Measurements from ENCODE around the gene NFAM1. TPM values are rescaled to one million over a fixed set of nuclear protein-coding genes. Genes with fewer than 3 reads are reported as not detected.

Gene NFAM1
- total and polyA plus RNA-seq, 3 donors from 2014 or later, result 0.71 to 2.8 (median 1.2) TPM

- Histone ChIP-seq H3K27me3 (no peaks in the 10 kb centered on the region), H3K4me1 (no peaks in the 10 kb centered on the region), H3K36me3 (ENCODE audit: low read depth, missing control alignments) (no peaks in the 10 kb centered on the region), H3K4me3 (no peak overlapping the region), H3K27ac (no peak overlapping the region), H3K9me3 (no peaks in the 10 kb centered on the region)
- intact Hi-C loops (cut with DNase I; ENCODE audit: low total_unique reads), result no loop called here
- TF ChIP-seq POLR2A (IDR thresholded peaks at IDR 0.05), result no peak
- TF ChIP-seq, protein P1, sequence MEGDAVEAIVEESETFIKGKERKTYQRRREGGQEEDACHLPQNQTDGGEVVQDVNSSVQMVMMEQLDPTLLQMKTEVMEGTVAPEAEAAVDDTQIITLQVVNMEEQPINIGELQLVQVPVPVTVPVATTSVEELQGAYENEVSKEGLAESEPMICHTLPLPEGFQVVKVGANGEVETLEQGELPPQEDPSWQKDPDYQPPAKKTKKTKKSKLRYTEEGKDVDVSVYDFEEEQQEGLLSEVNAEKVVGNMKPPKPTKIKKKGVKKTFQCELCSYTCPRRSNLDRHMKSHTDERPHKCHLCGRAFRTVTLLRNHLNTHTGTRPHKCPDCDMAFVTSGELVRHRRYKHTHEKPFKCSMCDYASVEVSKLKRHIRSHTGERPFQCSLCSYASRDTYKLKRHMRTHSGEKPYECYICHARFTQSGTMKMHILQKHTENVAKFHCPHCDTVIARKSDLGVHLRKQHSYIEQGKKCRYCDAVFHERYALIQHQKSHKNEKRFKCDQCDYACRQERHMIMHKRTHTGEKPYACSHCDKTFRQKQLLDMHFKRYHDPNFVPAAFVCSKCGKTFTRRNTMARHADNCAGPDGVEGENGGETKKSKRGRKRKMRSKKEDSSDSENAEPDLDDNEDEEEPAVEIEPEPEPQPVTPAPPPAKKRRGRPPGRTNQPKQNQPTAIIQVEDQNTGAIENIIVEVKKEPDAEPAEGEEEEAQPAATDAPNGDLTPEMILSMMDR (IDR thresholded peaks at IDR 0.05), result no peak
- no peak for DNase-seq
- WGBS, 2 donors, result 84 to 95% methylated on average over 3 to 7 of the region's 7 CpGs
These were observed 48.3 kb downstream of the NFAM1 start for GRCh38 chr22:42383851-42384417.

- Histone ChIP-seq H3K4me3 (no peak overlapping the region), H3K9me3 (no peaks in the 10 kb centered on the region), H3K27ac (no peak overlapping the region), H3K27me3 (no peaks in the 10 kb centered on the region), H3K36me3 (ENCODE audit: low read depth, missing control alignments) (no peaks in the 10 kb centered on the region), H3K4me1 (no peaks in the 10 kb centered on the region)
- TF ChIP-seq, protein P1 (IDR thresholded peaks at IDR 0.05), result no peak
- TF ChIP-seq POLR2A (IDR thresholded peaks at IDR 0.05), result no peak
- WGBS, 2 donors, result 82 to 94% methylated on average over 5 of the region's 5 CpGs
- intact Hi-C loops (cut with DNase I; ENCODE audit: low total_unique reads), result no loop called here
- no peak for DNase-seq
These were observed 48.9 kb downstream of the NFAM1 start for GRCh38 chr22:42383287-42383686.

DNA sequence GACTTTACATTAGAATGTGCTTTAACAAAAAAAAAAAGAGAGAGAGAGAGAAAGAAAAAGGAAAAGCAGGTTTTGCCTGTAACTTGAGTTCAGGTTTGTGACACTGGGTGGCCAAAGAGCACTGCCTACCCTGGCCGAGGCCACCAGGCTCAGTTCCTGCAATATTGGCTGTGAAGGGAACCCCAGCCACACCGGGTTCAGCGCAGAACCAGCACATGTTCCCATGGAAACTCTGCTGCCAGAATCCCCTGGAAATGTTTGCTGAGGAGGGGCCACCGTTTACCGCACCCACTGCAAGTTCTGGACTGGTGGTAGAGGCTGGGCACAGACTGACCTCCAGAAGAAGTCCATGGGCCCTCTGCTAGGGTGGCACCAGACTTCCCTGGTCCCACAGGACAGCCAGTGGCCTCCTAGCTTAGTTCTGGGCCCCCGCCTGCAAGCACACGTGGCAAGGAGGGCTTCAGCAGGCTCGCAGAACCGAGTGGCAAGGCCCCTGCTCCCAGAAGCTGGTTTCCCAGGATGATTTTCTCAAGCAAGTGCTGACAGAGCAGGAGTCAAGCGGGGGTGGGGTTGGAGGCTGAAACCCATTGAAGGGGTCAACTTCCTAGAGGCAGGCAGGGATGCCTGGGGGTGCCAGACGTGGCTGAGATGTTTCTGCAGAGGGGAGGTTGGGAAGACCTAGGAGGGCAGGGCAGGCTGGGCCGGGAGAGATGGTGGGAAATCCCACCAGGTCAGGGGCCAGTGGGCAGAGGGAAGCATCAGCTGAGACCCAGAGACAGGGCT is 51.2 kb downstream of the NFAM1 start:
- H3K27ac ChIP-seq, result no peak overlapping the region
- 81 to 86% methylated on average over 12 of the region's 12 CpGs for WGBS, 2 donors
- no peak for TF ChIP-seq POLR2A (IDR thresholded peaks at IDR 0.05)
- TF ChIP-seq, protein P1 (IDR thresholded peaks at IDR 0.05), result no peak
- H3K4me3 ChIP-seq, result no peak overlapping the region
- no peaks in the 10 kb centered on the region for H3K9me3 ChIP-seq
- intact Hi-C loops (cut with DNase I; ENCODE audit: low total_unique reads), result no loop called here
- no peak for DNase-seq
- no peaks in the 10 kb centered on the region for H3K4me1 ChIP-seq
- H3K27me3 ChIP-seq, result no peaks in the 10 kb centered on the region
- no peaks in the 10 kb centered on the region for H3K36me3 ChIP-seq (ENCODE audit: low read depth, missing control alignments)

DNA sequence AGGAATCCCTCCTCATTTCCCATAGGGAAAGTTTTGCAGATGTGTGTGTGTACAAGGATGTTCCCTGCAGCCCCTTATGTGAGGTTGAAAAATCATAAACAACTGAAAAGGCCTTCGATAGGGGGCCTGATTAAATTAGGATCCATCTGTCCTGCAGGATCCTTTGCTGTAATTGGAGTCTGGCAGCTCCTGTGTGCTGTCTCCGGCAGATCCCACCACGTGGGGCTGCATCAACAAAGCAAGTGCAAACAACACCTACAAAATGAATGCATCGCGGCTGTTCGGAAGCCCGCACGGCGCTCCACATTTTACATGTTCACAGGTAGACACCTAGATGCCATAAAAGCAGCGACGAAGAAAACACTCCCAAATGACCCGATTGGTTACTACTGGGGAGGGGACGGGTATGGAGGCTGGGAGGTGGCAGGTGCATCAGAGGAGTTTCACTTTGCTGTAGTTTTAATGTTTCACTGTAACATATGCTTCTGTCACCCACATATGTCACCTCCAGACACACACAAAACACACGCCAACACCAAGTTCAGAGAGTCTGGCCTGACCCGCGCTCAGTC is 52.2 kb downstream of the NFAM1 start:
- Histone ChIP-seq H3K36me3 (ENCODE audit: low read depth, missing control alignments) (no peaks in the 10 kb centered on the region), H3K4me3 (no peak overlapping the region), H3K4me1 (no peaks in the 10 kb centered on the region), H3K27ac (no peak overlapping the region), H3K9me3 (no peaks in the 10 kb centered on the region), H3K27me3 (no peaks in the 10 kb centered on the region)
- no peak for DNase-seq
- intact Hi-C loops (cut with DNase I; ENCODE audit: low total_unique reads), result no loop called here
- no peak for TF ChIP-seq POLR2A (IDR thresholded peaks at IDR 0.05)
- TF ChIP-seq, protein P1 (IDR thresholded peaks at IDR 0.05), result no peak
- 89 to 91% methylated on average over 16 of the region's 16 CpGs for WGBS, 2 donors
